OCI-LY7 (cell line): ENCODE data around the gene IL9.

Source experiments
- CTCF ChIP-seq: fragments of 200-600 bp; sonication (generic); conservative IDR thresholded peaks from 2 replicates; pipeline ENCODE4 v1.5.1; 2014; ENCODE audit warnings: mild to moderate bottlenecking, antibody characterized with exemption, low read length, moderate library complexity, mixed read lengths
- EZH2phosphoT487 ChIP-seq: fragments of 200-600 bp; sonication (generic); IDR thresholded peaks from 2 replicates; pipeline ENCODE4 v1.6.1; 2018; ENCODE audit warnings: low read depth, borderline replicate concordance, mild to moderate bottlenecking, mixed run types, antibody characterized with exemption, low read length, moderate library complexity, mixed read lengths

GRCh38 chr5:135871268-135871915 lies 24.2 kb downstream of the IL9 start:
- no peak for TF ChIP-seq CTCF
- no peak for TF ChIP-seq EZH2phosphoT487
